K562 (cell line): ENCODE results near the gene IFI27L1. TPM values are rescaled to one million over a fixed set of nuclear protein-coding genes. Genes with fewer than 3 reads are reported as not detected.

Source experiments
- ATAC-seq: fragments of 200-7000 bp; cut with Tn5 transposase; 3 replicates; pipeline ENCODE4 v1.9.1; 2020; ENCODE audit warnings: moderate library complexity
- BruUV-seq: library from RNA; stranded (reverse); fragments of 400-500 nt; replicated peaks from 2 replicates; lab custom pipeline; 2021; lab: Mats Ljungman, UMichigan
- CTCF ChIA-PET: fragments of 300-600 bp; formaldehyde crosslinking; extraction: SDS; loops from one replicate; lab custom pipeline; 2021; ENCODE audit warnings: low intra/inter-chr PET ratio; lab: Yijun Ruan, JAX
- POLR2A ChIA-PET: fragments of 300-600, 350-650 bp; sonication (Branson Sonifier 250); formaldehyde crosslinking; extraction: SDS; loops from one replicate; lab custom pipeline; 2021; ENCODE audit warnings: antibody characterized with exemption, inconsistent platforms; lab: Yijun Ruan, JAX
- DNase-seq, 4 experiments: peaks; one replicate each; pipeline versions ENCODE4 v3.0.0 to v3.0.0-alpha.2; 2011 to 2018; ENCODE audit warnings: low spot score in 3 of 4, mixed read lengths in 3 of 4; ENCODE audit errors: extremely low read depth in 1 of 4
- FAIRE-seq: peaks from 2 replicates; lab custom pipeline; 2011; peaks lifted over from hg19 to GRCh38; lab: Jason Lieb, UNC
- H2AFZ ChIP-seq: 2 replicates; pipeline ENCODE4 v1.6.0; 2011; ENCODE audit warnings: low read depth, low read length, control low read depth, inconsistent platforms
- H3K27ac ChIP-seq: fragments of 200-600 bp; 3 replicates; pipeline ENCODE4 v1.8.0; 2011; ENCODE audit warnings: low read depth, mild to moderate bottlenecking, control low read depth, inconsistent platforms, low read length, moderate library complexity, mixed read lengths; ENCODE audit errors: extremely low read depth
- H3K27me3 ChIP-seq, 2 experiments: fragments of 300-600 bp in 1 of 2; 2 replicates in 1 of 2; 3 replicates in 1 of 2; pipeline versions ENCODE4 v1.6.0 to v1.8.0; 2011; ENCODE audit warnings: inconsistent platforms in 2 of 2, low read length in 2 of 2, mild to moderate bottlenecking in 1 of 2, mixed read lengths in 1 of 2, moderate library complexity in 1 of 2; ENCODE audit not compliant: control insufficient read depth in 2 of 2, insufficient read depth in 2 of 2
- H3K36me3 ChIP-seq: fragments of 300-600 bp; 3 replicates; pipeline ENCODE4 v1.8.0; 2011; ENCODE audit warnings: mild to moderate bottlenecking, low read length, inconsistent platforms; ENCODE audit not compliant: control insufficient read depth, insufficient read depth
- H3K4me1 ChIP-seq, 2 experiments: fragments of 200-600 bp in 1 of 2; replicated peaks in 1 of 2; 2 replicates in 1 of 2; 3 replicates in 1 of 2; pipeline versions ENCODE4 v1.5.1 to v1.8.0; 2011; ENCODE audit warnings: inconsistent platforms in 2 of 2, low read length in 2 of 2, mild to moderate bottlenecking in 1 of 2, mixed read lengths in 1 of 2, moderate library complexity in 1 of 2; ENCODE audit not compliant: control insufficient read depth in 2 of 2, insufficient read depth in 2 of 2
- H3K4me2 ChIP-seq: 2 replicates; pipeline ENCODE4 v1.6.1; 2011; ENCODE audit warnings: low read length, control low read depth, inconsistent platforms, mixed read lengths; ENCODE audit not compliant: insufficient read depth
- H3K4me3 ChIP-seq: fragments of 200-600 bp; sonication (generic), shearing (Covaris generic); 2 replicates; pipeline ENCODE4 v1.5.1; 2016; ENCODE audit warnings: control low read depth, inconsistent platforms
- H3K79me2 ChIP-seq: fragments of 200-600 bp; 3 replicates; pipeline ENCODE4 v1.8.0; 2011; ENCODE audit warnings: low read length, inconsistent platforms; ENCODE audit not compliant: control insufficient read depth, insufficient read depth
- H3K9ac ChIP-seq, 2 experiments: 2 replicates each; pipeline versions ENCODE4 v1.6.0 to v1.6.1; 2011; ENCODE audit warnings: low read depth in 2 of 2, low read length in 2 of 2, control low read depth in 1 of 2, inconsistent platforms in 1 of 2, mild to moderate bottlenecking in 1 of 2, mixed read lengths in 1 of 2; ENCODE audit not compliant: insufficient read depth in 1 of 2
- H3K9me1 ChIP-seq: one replicate; pipeline ENCODE4 v1.6.0; 2011; ENCODE audit warnings: inconsistent platforms, mild to moderate bottlenecking, low read length, moderate library complexity; ENCODE audit not compliant: control insufficient read depth, insufficient read depth
- H3K9me3 ChIP-seq: replicated peaks from 2 replicates; pipeline ENCODE4 v1.5.1; 2011; ENCODE audit warnings: low read depth, low read length, inconsistent platforms; ENCODE audit not compliant: control insufficient read depth, insufficient read depth
- H4K20me1 ChIP-seq: replicated peaks from 2 replicates; pipeline ENCODE4 v1.6.1; 2011; ENCODE audit warnings: low read length, inconsistent platforms, mixed read lengths; ENCODE audit not compliant: control insufficient read depth, insufficient read depth
- ATF7 ChIP-seq: fragments of 450-650 bp; IDR thresholded peaks from 2 replicates; pipeline ENCODE4 v1.7.1; 2014; ENCODE audit warnings: mild to moderate bottlenecking, moderate library complexity
- CBFA2T3 ChIP-seq: fragments of 450-650 bp; IDR thresholded peaks from 2 replicates; pipeline ENCODE4 v1.6.1; 2017
- CBX1 ChIP-seq: sonication (generic); IDR thresholded peaks from 2 replicates; pipeline ENCODE4 v1.6.1; 2016; ENCODE audit warnings: antibody characterized with exemption, low read depth, mild to moderate bottlenecking
- CBX2 ChIP-seq: fragments of 200-600 bp; sonication (generic); IDR thresholded peaks from one replicate; pipeline ENCODE4 v1.6.1; 2012; ENCODE audit warnings: mild to moderate bottlenecking, low read length, inconsistent platforms; ENCODE audit not compliant: insufficient read depth, poor library complexity, severe bottlenecking
- FOXP4 ChIP-seq: sonication (generic); formaldehyde crosslinking; IDR thresholded peaks from 2 replicates; pipeline ENCODE4 v1.8.0; 2022; ENCODE audit warnings: mild to moderate bottlenecking, missing genetic modification reagents, borderline replicate concordance
- HCFC1 ChIP-seq: IDR thresholded peaks from 2 replicates; pipeline ENCODE4 v1.6.1; 2012; ENCODE audit warnings: low read depth, low read length, improper control_type of control experiment
- POLR2A ChIP-seq: fragments of 450-650 bp; conservative IDR thresholded peaks from 2 replicates; pipeline ENCODE4 v1.6.1; 2016
- PTTG1 ChIP-seq: fragments of 450-650 bp; IDR thresholded peaks from 2 replicates; pipeline ENCODE4 v1.6.1; 2016; ENCODE audit warnings: low read depth, mild to moderate bottlenecking, missing genetic modification characterization, missing compliant biosample characterization
- SIN3B ChIP-seq: fragments of 450-650 bp; IDR thresholded peaks from 2 replicates; pipeline ENCODE4 v1.6.1; 2017; ENCODE audit warnings: low read depth, mild to moderate bottlenecking, moderate library complexity
- THRAP3 ChIP-seq: fragments of 450-650 bp; IDR thresholded peaks from 2 replicates; pipeline ENCODE4 v1.6.1; 2016; ENCODE audit warnings: mild to moderate bottlenecking, inconsistent platforms, borderline replicate concordance
- XRCC5 ChIP-seq: fragments of 200-400 bp; formaldehyde crosslinking; IDR thresholded peaks from 2 replicates; pipeline ENCODE4 v1.6.1; 2017; ENCODE audit warnings: low read depth, mild to moderate bottlenecking, low read length
- ZFP30 ChIP-seq: fragments of 250-450 bp; sonication (Bioruptor Pico); IDR thresholded peaks from 2 replicates; pipeline ENCODE4 v1.8.0; 2022; ENCODE audit warnings: moderate library complexity, mild to moderate bottlenecking, inconsistent platforms, borderline replicate concordance
- ZNF184 ChIP-seq: sonication (generic); formaldehyde crosslinking; IDR thresholded peaks from 2 replicates; pipeline ENCODE4 v1.5.0; 2020; ENCODE audit warnings: missing genetic modification reagents
- ZNF3 ChIP-seq: fragments of 250-450 bp; sonication (Bioruptor Pico); IDR thresholded peaks from 2 replicates; pipeline ENCODE4 v1.5.0; 2021; ENCODE audit warnings: mild to moderate bottlenecking, moderate library complexity
- WGBS: fragments of 100-300 bp; shearing (Covaris generic); methylation state at CpG from one replicate; pipeline ENCODE4 v1.1.6; 2016; ENCODE audit warnings: low coverage, mixed read lengths; ENCODE audit not compliant: insufficient coverage; ENCODE audit errors: missing lambda C conversion rate; 5-methylcytosine and 5-hydroxymethylcytosine counted together
- in situ Hi-C: fragments of 300-500 bp; cut with MboI; formaldehyde crosslinking; loops from 4 replicates; pipeline ENCODE4 v1.15.0; 2018; ENCODE audit warnings: inconsistent platforms, mixed read lengths
- intact Hi-C: fragments of 100-400 bp; cut with micrococcal nuclease; formaldehyde crosslinking; loops from 2 replicates; pipeline ENCODE4 v1.14.2; 2022
- polyA plus RNA-seq, 8 experiments: library from polyadenylated mRNA; depleted of rRNA in 4 of 8; stranded (reverse) in 5 of 8; unstranded in 3 of 8; fragments of >200 nt; fragmentation: Nextera tagmentation in 2 of 8; fragmentation: Illumina TruSeq in 1 of 8; extraction: Ambion mirVana in 2 of 8; extraction: Trizol in 1 of 8; gene quantifications; 2 replicates each; pipeline versions ENCODE4 v1.2.1 to v1.2.3, GENCODE V29; 2011 to 2014; ENCODE audit warnings: inconsistent platforms in 1 of 8, missing spikeins in 1 of 8
- total RNA-seq, 7 experiments: library from RNA; depleted of rRNA in 6 of 7; stranded (reverse); fragments of >200 nt in 6 of 7; fragmentation: Illumina TruSeq in 2 of 7; extraction: Trizol in 2 of 7; gene quantifications; 2 replicates each; pipeline versions ENCODE4 v1.2.1 to v1.2.3, GENCODE V29; 2011 to 2021; ENCODE audit warnings: low replicate concordance in 1 of 7

IFI27L1 gene
- total and polyA plus RNA-seq, 9 of the 15 experiments (the other 6 are each of a cell fraction or from before 2014, with no cell fraction given) = 14.5 to 28.0 (median 23.8) TPM

- TF ChIP-seq FOXP4 (no peak), SIN3B (no peak), ZNF184 (CRISPR knock-in tag) (no peak), PTTG1 (tag) (no peak), HCFC1 (no peak), CBFA2T3 (no peak)
These were observed 42.6 kb upstream of the IFI27L1 start (continued) for GRCh38 chr14:94038510-94038909.

GRCh38 chr14:94038921-94039629 is 42.0 kb upstream of the IFI27L1 start:
- no TSS peak for BruUV-seq
- intact Hi-C loops = no loop called here

More at GRCh38 chr14:94038921-94039629, 42.0 kb upstream of the IFI27L1 start:
- no peak for ATAC-seq
- Histone ChIP-seq H3K9me1 (no peaks in the 10 kb centered on the region), H3K9ac (no peak overlapping the region), H3K9me3 (no peaks in the 10 kb centered on the region)
- TF ChIP-seq THRAP3 (no peak), ATF7 (no peak), POLR2A (no peak), CBX2 (no peak), ZFP30 (CRISPR knock-in tag) (no peak), ZNF3 (CRISPR knock-in tag) (no peak), XRCC5 (no peak), CBX1 (no peak)
- TF ChIP-seq, all 486 proteins: peak for 0
- Histone ChIP-seq H3K79me2 (no peaks in the 10 kb centered on the region), H3K27me3 (peaks cover 4 to 24% of the 10 kb centered on the region in 2 experiments; a peak in 4 of 5 replicates), H3K4me2 (no peak overlapping the region), H2AFZ (no peak overlapping the region), H3K27ac (no peak overlapping the region), H4K20me1 (no peaks in the 10 kb centered on the region; the same call in 1 of the 2 replicates), H3K36me3 (no peaks in the 10 kb centered on the region), H3K4me1 (peaks cover 0 to 6% of the 10 kb centered on the region in 2 experiments; a peak in 2 of 5 replicates), H3K4me3 (no peak overlapping the region)
- in situ Hi-C loops = loop anchor here (5.0 kb wide), 1 partner anchor 98 kb away; no protein-coding TSS in a partner anchor
- no peak for FAIRE-seq
- WGBS = 21% methylated on average over 11 of the region's 11 CpGs
- CTCF ChIA-PET = no interaction called here
- DNase-seq = no peak
- POLR2A ChIA-PET = no interaction called here
